ENCODE measurements around the gene DCDC1.

The DCDC1 gene

DNA sequence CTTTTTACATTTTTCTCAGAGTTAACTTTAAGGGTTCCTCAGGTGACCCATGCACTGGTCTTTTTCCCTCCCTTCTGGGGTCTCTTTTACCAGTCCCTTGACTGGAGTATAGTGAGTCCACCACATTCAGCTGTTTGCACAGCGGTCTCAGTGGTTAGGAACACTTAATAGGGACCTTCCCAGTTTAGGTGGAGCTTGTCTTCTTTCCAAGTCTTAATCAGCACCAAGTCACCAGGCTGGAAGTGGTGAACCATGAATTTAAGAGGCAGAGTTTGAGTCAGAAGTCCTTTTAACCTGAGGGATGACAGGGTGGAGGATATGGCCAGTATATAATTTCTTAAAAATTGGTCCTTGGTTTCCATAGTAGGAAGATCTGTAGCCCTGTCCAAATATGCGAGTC, 433.7 kb downstream of the DCDC1 start:
- no peak for TF ChIP-seq CTCF (conservative IDR thresholded peaks at IDR 0.05; ENCODE audit: low read length)
- no peak for DNase-seq (ENCODE audit: low read depth)
- no peak overlapping the region for H3K4me3 ChIP-seq (ENCODE audit: low read length)

GRCh38 chr11:30926130-30926529, 443.4 kb downstream of the DCDC1 start:
- no peak overlapping the region for H3K4me3 ChIP-seq (ENCODE audit: low read length)
- TF ChIP-seq CTCF (conservative IDR thresholded peaks at IDR 0.05; ENCODE audit: low read length): no peak
- DNase-seq (ENCODE audit: low read depth): no peak

GRCh38 chr11:30921811-30922210, 447.7 kb downstream of the DCDC1 start:
- TF ChIP-seq CTCF (conservative IDR thresholded peaks at IDR 0.05; ENCODE audit: low read length): no peak
- DNase-seq (ENCODE audit: low read depth): no peak
- no peak overlapping the region for H3K4me3 ChIP-seq (ENCODE audit: low read length)

- TF ChIP-seq CTCF (conservative IDR thresholded peaks at IDR 0.05; ENCODE audit: low read length): no peak
- H3K4me3 ChIP-seq (ENCODE audit: low read length): no peak overlapping the region
- DNase-seq (ENCODE audit: low read depth): peak; percentile 24
These were observed 450.0 kb downstream of the DCDC1 start for GRCh38 chr11:30919389-30920152.

- peak; percentile 58 for DNase-seq (ENCODE audit: low read depth)
- peak; percentile 69 for TF ChIP-seq CTCF (conservative IDR thresholded peaks at IDR 0.05; ENCODE audit: low read length)
- H3K4me3 ChIP-seq (ENCODE audit: low read length): no peak overlapping the region
These were observed 451.6 kb downstream of the DCDC1 start for GRCh38 chr11:30917859-30918478.

- no peak for TF ChIP-seq CTCF (conservative IDR thresholded peaks at IDR 0.05; ENCODE audit: low read length)
- no peak overlapping the region for H3K4me3 ChIP-seq (ENCODE audit: low read length)
- no peak for DNase-seq (ENCODE audit: low read depth)
These were observed 452.3 kb downstream of the DCDC1 start for GRCh38 chr11:30917266-30917665.

DNA sequence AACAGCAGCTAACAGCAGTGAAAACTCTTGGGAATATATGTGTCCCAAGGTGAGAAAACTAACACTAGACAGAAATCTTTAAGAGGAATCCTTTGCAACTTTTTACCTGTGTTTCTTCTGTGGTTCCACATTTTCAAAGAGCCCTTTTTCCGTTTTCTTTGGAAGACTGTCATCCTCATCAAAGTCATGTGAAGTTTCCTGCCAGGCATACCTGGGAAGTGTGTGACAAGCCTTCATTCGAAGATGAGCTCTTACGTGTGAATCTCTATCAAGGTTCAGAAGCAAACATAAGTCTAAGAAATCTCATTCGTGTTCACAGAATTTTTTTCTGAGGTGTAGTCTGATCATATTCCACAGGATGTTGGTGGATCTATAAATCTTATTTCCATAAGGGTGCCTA, 452.8 kb downstream of the DCDC1 start:
- H3K4me3 ChIP-seq (ENCODE audit: low read length): no peak overlapping the region
- no peak for TF ChIP-seq CTCF (conservative IDR thresholded peaks at IDR 0.05; ENCODE audit: low read length)
- no peak for DNase-seq (ENCODE audit: low read depth)
